HFFc6 (cell line): ENCODE results near the gene KLHDC2. TPM values are rescaled to one million over a fixed set of nuclear protein-coding genes. Genes with fewer than 3 reads are reported as not detected.
"Not testable (repeated sequence)": the region's sequence is repeated elsewhere in the genome, so short reads cannot be mapped to it uniquely, and the experiment has no call there.

ENCODE experiments used
- DNase-seq: peaks from one replicate; pipeline ENCODE4 v3.0.0-alpha.2; 2018
- H3K27ac Mint-ChIP-seq: 2 replicates; pipeline ENCODE4 v1.8.0; 2020; ENCODE audit warnings: mild to moderate bottlenecking, mixed read lengths
- H3K27me3 Mint-ChIP-seq: 2 replicates; pipeline ENCODE4 v1.8.0; 2021; ENCODE audit warnings: mild to moderate bottlenecking, moderate library complexity, mixed read lengths; ENCODE audit not compliant: insufficient read depth
- H3K36me3 Mint-ChIP-seq: 2 replicates; pipeline ENCODE4 v1.8.0; 2021; ENCODE audit warnings: low read depth, mixed read lengths
- H3K4me1 Mint-ChIP-seq: 2 replicates; pipeline ENCODE4 v1.8.0; 2020; ENCODE audit warnings: low read depth, mixed read lengths
- H3K4me3 Mint-ChIP-seq: 2 replicates; pipeline ENCODE4 v1.8.0; 2020; ENCODE audit warnings: mild to moderate bottlenecking, moderate library complexity, mixed read lengths
- H3K9me3 Mint-ChIP-seq: 2 replicates; pipeline ENCODE4 v1.8.0; 2020; ENCODE audit warnings: mild to moderate bottlenecking, mixed read lengths
- total RNA-seq, 6 experiments: library from RNA; stranded (reverse); fragmentation: NEBNext Ultra II Directional; extraction: Animal tissue kit (Norgen Biotek cat#: 25700); gene quantifications; 2 replicates in 1 of 6; 3 replicates in 5 of 6; pipeline ENCODE4 v1.2.3, GENCODE V29; 2021
- TF ChIP-seq, protein P1 (sequence below): fragments of 200-600 bp; sonication (generic); IDR thresholded peaks from 2 replicates; pipeline ENCODE4 v1.5.0; 2021; ENCODE audit warnings: antibody characterized with exemption, mild to moderate bottlenecking

KLHDC2 gene
- total RNA-seq, 6 experiments from 2014 or later, result 29.8 to 35.5 (median 33.8) TPM

GRCh38 chr14:49783394-49784014 lies 15.6 kb downstream of the KLHDC2 start:
- no peak for DNase-seq
- no peak overlapping the region for H3K4me3 Mint-ChIP-seq
- TF ChIP-seq, protein P1, sequence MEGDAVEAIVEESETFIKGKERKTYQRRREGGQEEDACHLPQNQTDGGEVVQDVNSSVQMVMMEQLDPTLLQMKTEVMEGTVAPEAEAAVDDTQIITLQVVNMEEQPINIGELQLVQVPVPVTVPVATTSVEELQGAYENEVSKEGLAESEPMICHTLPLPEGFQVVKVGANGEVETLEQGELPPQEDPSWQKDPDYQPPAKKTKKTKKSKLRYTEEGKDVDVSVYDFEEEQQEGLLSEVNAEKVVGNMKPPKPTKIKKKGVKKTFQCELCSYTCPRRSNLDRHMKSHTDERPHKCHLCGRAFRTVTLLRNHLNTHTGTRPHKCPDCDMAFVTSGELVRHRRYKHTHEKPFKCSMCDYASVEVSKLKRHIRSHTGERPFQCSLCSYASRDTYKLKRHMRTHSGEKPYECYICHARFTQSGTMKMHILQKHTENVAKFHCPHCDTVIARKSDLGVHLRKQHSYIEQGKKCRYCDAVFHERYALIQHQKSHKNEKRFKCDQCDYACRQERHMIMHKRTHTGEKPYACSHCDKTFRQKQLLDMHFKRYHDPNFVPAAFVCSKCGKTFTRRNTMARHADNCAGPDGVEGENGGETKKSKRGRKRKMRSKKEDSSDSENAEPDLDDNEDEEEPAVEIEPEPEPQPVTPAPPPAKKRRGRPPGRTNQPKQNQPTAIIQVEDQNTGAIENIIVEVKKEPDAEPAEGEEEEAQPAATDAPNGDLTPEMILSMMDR, result no peak
- no peak overlapping the region for H3K27ac Mint-ChIP-seq
- H3K9me3 Mint-ChIP-seq, result no peaks in the 10 kb centered on the region
- peaks cover 26% of the 10 kb centered on the region for H3K36me3 Mint-ChIP-seq
- H3K4me1 Mint-ChIP-seq, result no peaks in the 10 kb centered on the region
- no peaks in the 10 kb centered on the region for H3K27me3 Mint-ChIP-seq

- DNase-seq, result no peak
- peaks cover 26% of the 10 kb centered on the region for H3K36me3 Mint-ChIP-seq
- H3K4me3 Mint-ChIP-seq, result no peak overlapping the region
- no peaks in the 10 kb centered on the region for H3K9me3 Mint-ChIP-seq
- no peaks in the 10 kb centered on the region for H3K27me3 Mint-ChIP-seq
- H3K4me1 Mint-ChIP-seq, result no peaks in the 10 kb centered on the region
- TF ChIP-seq, protein P1, result no peak
- no peak overlapping the region for H3K27ac Mint-ChIP-seq
Measured at GRCh38 chr14:49786315-49786714, 18.4 kb downstream of the KLHDC2 start.

- peaks cover 14% of the 10 kb centered on the region for H3K4me1 Mint-ChIP-seq
- no peaks in the 10 kb centered on the region for H3K9me3 Mint-ChIP-seq
- H3K4me3 Mint-ChIP-seq, result no peak overlapping the region
- no peak for DNase-seq
- peaks cover 41% of the 10 kb centered on the region for H3K36me3 Mint-ChIP-seq
- no peak overlapping the region for H3K27ac Mint-ChIP-seq
- H3K27me3 Mint-ChIP-seq, result no peaks in the 10 kb centered on the region
- TF ChIP-seq, protein P1, result no peak
Measured at GRCh38 chr14:49792618-49793017, 24.7 kb downstream of the KLHDC2 start.

DNA sequence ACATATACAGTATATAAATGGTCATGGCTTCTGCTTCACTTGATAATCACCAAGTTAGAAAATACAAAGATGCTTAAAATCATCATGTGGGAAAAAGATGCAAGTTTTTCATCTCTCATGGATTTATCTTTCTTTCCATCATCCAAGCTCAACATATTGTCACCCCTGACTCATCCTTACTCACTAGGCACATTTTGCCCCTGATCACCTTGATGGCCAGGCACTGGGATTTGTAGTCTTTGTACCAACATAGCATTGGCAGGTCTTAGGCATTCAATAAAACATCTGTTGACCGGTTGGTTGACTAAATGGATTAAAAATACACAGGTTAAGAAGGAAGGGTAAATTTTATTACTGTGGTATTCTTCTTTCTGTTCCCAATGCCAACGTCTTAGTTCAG lies 28.1 kb downstream of the KLHDC2 start:
- H3K9me3 Mint-ChIP-seq, result no peaks in the 10 kb centered on the region
- no peaks in the 10 kb centered on the region for H3K27me3 Mint-ChIP-seq
- TF ChIP-seq, protein P1, result no peak
- H3K4me3 Mint-ChIP-seq, result no peak overlapping the region
- peak overlapping the region; percentile 62 for H3K27ac Mint-ChIP-seq
- peaks cover 14% of the 10 kb centered on the region for H3K4me1 Mint-ChIP-seq
- peaks cover 36% of the 10 kb centered on the region for H3K36me3 Mint-ChIP-seq
- no peak for DNase-seq

DNA sequence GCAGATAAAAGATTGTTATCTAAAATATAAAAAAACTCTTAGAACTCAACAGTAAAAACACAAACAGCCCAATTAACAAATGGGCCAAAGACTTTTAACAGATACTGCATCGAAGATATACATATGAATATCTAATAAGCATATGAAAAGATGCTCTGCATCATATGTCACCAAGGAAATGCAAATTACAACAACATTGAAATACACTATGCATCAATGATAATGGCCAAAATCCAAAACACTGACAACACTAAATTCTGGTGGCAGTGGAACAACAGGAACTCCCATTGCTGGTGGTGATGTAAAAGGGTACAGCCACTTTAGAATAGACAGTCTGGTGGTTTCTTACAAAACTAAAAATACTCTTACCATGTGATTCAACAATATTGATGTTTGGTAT lies 40.8 kb downstream of the KLHDC2 start:
- no peaks in the 10 kb centered on the region for H3K4me1 Mint-ChIP-seq
- H3K4me3 Mint-ChIP-seq, result no peak overlapping the region
- 0 out of 2 replicates have a peak, but pooled peaks cover 2% of the 10 kb centered on the region for H3K27me3 Mint-ChIP-seq
- TF ChIP-seq, protein P1, result no peak
- peaks cover 53% of the 10 kb centered on the region for H3K36me3 Mint-ChIP-seq
- no peak for DNase-seq
- no peaks in the 10 kb centered on the region for H3K9me3 Mint-ChIP-seq
- no peak overlapping the region for H3K27ac Mint-ChIP-seq

DNA sequence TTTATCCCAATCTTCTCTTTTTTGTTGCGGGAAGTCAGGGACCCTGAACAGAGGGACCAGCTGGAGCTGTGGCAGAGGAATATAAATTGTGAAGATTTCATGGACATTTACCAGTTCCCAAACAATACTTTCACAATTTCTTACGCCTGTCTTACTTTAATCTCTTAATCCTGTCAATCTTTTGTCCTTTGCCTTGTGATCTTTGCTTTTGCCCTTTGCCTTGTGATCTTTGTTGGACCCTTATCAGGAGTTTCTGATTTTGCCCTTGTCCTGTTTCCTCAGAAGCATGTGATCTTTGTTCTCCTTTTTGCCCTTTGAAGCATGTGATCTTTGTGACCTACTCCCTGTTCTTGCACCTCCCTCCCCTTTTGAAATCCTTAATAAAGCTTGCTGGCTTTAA lies 48.2 kb downstream of the KLHDC2 start:
- H3K36me3 Mint-ChIP-seq, result peaks cover 80% of the 10 kb centered on the region
- not testable (repeated sequence) for H3K4me3 Mint-ChIP-seq, H3K9me3 Mint-ChIP-seq, H3K27me3 Mint-ChIP-seq, DNase-seq, H3K4me1 Mint-ChIP-seq, H3K27ac Mint-ChIP-seq
